HG03039 (cell line): Measurements from ENCODE around the gene BTG4.
A peak's percentile ranks its signal among the peaks of the same experiment; 100 is the strongest.

Source experiments
- ATAC-seq: cut with Tn5 transposase; IDR thresholded peaks from one replicate; pipeline ENCODE4 v1.9.1; 2021; ENCODE audit warnings: mild to moderate bottlenecking, moderate library complexity; ENCODE audit not compliant: unreplicated experiment

The BTG4 gene

DNA sequence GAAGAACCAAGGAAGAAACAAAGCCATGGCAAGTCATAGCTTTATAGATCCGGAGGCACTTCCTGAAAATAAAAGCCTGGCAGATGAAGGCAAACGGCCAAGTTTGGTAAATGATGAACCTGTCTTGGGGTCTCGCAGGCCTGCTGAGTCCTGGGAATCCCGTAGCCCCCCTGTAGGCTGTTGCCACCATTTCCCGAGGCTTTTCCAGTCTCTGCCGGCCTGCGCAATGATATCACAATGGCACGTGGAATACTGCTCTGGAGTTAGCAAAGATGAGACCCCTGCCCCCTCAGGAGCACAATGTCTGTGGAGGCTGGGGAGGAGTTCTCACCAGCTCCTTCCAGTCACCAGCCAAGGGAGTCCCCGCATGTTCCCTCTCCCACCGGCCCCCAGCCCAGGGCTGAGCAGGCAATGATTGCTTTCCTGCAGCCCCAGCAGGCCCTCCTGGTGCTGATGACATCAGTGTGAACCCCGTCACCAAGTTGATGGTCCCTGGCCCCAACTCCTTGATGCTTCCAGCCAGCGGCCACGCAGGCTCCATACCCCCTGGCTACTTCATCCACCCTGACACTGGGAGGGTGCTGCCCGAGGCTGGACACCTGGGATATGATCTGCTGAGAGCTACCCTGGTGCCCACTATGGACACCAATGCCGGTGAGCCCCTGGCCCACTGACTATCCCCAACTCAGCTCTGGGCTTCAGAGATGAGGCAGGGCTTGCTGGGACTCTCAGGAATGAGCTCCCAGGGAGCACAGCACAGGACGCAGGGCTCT lies 55.9 kb downstream of the BTG4 start:
- ATAC-seq, result no peak

DNA sequence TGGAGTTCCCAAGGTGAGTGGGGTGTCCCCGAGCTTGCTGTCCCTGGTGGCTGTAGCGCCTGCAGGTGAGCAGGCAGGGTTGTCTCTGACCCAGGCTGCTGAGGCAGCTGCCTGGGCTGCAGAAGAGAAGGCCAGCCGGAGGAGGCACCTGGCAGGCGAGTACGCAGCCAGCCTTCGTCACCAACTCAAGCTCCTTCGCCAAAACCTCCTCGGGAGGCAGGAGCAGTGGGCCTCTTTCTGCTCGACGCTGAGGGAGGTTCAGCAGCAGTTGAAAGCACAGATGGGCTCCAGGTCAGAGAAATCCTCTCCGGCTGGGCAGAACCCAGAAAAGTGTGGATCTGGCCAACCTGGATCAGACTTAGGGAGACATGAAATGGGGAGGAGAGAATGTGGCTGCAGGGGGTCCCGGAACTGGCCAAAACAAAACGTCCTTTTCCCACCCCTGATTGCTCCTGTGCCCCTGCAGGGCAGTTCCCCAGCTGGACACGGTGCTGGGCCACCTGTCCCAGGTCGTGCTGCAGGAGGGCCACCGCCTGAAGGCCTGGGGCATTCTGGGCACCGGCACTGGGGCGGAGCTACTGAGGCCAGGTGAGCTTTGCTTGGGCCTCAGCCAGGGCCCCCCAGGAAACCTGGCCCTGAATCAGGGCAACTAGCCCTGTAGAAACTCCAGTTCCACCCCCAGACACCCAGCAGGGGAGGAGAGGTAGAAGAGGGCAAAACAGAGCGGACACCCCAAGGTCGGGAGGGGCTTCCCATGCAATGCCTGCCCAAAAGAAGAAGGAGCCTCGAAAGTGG lies 56.7 kb downstream of the BTG4 start:
- ATAC-seq, result no peak

DNA sequence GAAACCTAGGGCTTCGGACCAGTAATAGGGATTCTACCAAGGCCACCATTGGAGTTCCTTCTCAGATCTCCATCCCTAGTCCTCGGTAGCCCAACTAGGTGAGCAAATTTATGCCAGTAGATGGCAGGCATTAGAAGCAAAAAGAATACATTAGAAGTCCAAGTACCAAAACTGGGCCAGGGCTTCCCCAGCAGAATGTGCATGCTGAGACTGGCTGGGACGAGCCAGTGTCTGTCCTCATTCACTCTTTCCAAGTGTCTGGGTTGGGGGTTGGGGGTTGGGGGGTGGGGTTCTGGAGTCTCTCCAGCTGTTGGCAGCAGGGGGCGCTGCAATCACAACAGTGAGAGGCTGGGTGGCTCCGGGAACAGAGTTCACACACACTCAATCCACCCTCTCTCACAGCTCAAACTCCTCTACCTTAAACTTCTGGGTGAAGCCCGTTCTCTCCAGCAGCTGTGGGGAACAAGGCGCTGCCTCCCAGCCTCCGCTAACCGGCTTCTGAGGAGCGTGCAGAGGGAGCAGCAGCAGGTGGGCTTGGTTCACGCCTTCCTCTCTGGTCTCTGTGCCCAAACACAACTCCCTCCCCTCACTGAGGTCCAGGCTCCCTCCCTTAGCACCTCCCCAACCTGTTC lies 57.5 kb downstream of the BTG4 start:
- no peak for ATAC-seq

DNA sequence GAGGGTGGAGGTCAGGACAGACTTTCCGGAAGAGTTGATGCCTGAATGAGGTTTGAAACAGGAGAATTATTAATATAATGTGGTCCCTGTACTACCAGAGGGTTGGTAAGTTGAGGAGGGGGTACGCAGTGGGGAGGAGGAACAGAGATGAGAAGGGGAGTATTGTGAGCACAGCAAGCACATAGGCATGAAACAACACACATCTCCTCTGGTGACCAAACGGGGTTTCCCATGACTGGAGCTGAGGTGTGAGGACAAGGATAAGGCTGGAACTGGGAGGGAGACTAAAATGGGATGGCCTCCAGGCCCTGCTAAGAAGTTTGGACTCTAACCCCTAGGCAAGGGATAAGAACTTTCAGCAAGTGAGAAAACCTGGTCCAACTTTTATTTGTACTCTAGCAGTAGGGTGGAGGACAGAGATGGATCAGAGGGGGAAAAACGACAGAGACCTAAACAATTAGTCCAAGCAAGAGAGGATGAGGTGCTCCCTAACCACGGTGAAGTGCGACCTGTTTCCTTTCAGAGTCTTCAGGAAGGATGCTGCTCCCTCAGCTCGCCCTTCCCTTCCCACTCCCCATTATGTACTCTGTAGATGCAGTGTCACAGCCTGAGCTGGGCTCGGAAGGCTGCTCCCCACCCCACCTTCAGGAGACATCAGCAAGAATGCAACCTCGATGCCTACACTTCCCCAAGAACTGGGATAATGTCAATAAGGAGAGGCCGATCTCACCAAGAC lies 59.2 kb downstream of the BTG4 start:
- ATAC-seq, result no peak

DNA sequence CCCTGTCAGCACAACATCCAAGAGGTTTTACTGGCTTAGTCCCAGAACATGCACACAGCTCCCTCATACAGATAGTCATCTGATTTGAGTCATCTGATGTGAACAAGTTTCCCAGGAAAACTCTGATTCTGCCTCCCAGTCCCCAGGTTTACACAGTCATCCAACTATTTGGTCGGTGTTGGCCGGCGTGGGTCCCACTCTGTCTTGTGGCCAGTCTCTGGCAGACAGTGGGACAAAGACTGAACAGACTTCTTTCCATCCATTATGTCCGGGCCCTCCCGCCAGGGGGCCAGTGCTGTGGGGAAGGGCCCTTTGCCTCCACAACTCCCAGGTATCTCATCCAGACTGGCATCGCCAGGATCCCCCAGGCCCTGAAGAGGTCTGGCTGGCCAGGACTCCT lies 60.0 kb downstream of the BTG4 start:
- no peak for ATAC-seq

DNA sequence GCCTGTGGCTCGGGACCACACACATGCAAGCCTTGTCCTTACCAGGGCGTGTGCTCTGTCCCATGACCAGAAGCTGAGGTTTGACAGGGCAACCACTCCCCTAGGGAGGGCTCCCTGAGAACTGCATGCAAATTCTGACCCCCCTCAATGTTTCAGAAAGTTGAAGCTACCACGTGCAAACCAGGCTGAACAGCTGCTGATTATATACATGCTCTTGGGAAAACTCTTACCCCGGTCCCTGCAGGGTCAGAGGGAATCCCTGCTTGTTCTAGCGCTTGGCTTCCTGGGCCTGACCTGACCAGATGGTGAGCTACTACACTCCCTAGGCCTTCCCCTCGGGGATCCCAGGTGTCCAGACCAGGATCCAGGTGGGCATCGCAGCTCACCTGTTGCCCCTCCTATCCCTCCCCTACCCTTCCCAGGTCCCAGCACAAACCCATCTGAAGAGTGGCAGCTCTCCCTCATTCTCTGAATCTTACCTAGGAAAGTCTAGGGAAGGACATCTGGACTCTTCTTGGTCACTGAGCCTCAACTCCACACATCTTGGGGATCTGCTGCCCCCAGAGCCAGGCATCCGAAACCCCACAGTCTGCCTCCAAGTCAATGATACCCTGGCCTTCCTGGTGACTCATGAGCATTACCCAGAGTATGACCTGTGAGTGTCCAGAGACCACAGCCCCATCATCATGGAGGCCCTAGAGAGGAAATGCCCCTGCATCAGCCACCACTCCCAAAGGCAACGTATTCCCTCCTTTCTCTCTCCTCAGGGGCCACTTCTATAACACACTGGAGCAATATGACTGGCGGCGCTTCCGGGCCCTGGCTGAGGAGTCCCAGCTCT lies 61.5 kb downstream of the BTG4 start:
- ATAC-seq, result peak; percentile 81

DNA sequence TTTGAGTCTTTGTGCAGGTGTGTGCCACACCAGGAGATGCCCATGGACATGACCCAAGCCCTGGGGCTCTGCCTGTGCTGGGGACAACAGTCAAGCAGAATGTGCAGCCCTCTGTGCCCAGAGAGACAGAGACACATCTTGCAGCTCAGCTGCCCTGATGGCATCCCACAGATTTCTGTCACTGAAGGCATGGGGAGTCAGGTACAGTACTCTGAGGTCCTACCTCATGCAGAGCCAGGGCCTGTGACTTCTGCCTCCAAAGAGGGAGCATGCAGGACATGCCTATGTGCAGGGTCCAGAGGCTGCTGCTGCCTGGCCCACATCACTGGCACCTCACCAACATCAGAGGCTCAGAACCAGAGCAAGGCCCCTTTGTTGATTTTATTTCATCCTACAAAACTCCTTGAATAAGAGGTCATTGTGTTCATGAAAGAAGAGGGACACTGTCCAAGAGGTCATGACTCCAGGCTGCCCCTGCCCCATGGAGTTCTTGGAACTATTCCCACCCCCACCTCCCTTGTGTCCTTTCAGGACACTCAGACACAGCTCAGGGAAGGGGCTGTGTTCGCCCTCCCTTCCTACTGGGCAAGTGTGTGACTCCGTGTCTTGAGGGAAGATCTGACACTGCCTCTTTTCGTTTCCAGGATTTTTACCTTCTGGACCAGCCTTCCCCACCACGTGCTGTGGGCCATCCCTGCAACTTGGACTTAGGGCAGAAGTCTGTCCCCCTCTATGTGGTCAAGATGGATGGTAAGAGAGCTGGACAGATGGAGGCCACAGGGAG lies 62.3 kb downstream of the BTG4 start:
- ATAC-seq, result no peak

DNA sequence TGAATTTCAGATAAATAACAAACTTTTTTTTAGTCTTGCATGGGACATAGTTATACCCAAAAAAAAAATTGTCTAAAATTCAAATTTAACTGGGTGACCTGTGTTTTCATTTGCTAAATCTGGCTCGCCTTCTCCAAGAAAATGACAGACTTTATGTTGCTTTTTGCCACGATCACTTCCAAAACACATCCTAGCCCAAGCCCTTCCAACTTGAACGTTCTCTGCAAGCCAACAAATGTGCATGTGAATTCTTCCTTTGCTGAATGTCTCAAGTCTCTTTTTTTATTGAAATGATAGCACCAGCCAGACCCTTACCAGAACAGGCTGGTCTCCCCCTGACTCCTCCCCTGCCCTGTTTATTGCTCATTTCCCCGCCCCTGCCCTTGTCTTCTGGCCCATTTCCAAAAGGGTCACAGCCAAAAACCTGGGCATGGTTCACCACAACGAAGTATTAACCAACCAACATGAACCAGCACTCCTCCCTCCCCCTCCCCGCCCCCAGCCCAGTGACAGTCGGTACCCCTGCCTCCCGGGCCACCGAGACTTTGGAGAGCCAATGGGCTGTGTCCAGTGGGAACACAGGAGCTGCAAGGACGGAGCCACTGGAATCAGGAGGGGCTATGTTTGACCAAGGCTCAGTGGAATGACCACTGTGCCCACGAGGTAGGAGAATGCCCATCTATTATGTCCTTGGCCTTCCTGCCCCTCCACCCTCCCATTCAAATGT lies 63.2 kb downstream of the BTG4 start:
- ATAC-seq, result no peak

DNA sequence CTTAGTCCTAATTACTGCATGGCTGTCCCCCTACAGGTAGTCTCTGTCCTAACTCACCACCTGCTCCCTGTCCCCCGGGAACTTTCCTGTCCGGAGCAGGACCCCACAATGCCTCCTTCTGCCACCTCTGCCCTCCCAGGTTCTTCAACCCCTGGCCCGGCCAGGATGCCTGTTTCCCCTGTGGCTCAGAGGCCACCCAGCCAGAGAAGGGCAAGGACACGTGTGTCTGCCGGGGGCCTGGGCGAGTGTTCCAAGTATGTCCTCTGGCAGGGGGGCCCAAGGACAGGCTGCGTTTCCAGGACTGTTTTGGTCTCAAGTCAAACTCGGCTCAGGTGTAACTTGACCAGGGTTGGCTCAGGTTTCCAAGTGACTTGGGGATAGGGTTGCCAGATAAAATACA lies 63.8 kb downstream of the BTG4 start:
- no peak for ATAC-seq

DNA sequence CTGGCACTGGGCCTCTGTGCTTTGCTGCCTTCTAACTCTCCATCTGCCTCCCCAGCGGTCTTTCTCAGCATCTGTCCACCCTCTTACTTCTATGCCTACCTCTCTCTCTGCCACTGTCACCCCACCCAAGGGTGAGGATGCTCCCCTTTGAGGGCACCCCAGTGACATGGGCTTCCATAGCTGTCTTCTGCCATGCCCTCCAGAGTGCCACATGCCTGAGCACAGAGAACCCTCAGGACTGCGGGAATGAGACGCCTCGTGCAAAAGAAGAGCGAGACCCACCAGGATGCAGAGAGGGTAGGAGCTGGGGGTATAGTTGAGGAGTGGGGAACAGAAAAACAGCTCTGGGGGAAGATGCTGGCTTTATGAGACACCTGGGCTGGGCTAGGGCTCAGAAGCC lies 64.3 kb downstream of the BTG4 start:
- no peak for ATAC-seq

DNA sequence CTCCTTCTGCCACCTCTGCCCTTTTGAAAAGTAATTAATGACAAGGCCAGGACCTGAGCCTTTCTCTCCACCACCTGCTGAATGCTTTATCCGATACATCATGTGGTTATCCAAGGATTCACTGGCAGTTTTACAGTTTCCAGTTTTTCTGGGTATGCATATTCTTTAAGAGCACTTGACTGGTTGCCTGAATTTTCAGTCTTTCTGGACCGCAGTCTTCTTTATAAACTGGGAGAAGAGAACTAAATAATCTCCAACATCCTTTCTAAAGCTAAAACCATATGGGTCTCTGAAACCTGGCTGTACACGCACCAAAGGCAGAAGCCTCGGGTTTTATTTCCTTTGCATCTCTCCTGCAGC lies 65.1 kb downstream of the BTG4 start:
- ATAC-seq, result no peak

DNA sequence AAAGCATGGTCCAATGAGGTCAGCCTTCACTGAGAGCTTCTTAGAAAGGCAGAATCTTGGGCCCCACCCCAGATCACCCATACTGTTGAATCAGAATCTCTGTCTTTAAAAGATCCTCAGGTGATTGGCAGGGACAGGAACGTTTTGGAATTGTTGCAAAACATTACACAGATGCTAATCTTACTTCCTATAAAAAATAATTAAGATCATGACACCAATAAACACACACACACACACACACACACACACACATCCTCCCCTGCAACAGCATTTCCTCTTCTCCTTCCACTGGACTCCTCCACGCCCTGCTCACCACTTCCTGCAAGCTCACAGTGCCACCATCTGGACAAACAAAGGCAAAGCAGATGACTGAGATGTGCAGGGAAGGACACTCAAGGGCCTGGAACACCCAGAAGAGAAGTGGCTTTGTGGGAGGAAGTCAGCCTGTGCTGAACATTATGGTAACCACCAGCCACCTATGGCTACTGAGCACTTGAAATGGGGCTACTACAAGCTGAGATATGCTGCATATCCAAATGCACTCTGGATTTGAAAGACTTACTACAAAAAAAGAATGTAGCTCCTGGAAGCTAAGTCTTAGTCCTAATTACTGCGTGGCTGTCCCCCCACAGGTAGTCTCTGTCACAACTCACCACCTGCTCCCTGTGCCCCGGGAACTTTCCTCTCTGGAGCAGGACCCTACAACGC lies 65.6 kb downstream of the BTG4 start:
- peak; percentile 86 for ATAC-seq

DNA sequence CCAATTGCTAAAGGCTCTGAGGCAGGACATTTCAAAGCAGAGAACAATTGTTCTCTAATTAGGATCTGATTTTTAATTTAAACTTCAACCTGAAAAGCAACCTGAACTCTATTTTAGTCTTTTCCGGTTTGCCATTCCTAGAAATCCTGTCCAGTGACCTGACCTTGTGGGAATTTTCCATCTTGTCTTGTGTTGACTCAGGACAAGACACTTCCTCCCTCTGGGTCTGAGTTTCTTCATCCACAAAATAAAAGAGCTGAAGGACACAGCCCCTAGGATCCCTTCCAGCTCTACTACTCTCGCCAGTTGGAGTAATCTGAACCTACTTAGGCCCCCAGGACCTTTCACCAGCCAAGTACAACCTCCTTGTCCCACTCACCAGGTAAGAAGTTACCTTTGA lies 66.6 kb downstream of the BTG4 start:
- no peak for ATAC-seq
